Measurements from ENCODE around the gene RTN4.
"Not testable (repeated sequence)": the region's sequence is repeated elsewhere in the genome, so short reads cannot be mapped to it uniquely, and the experiment has no call there.

The RTN4 gene

GRCh38 chr2:55050100-55050994 lies at the start of gene RTN4:
RTN4 (minus strand) TSS chr2:55050451; CDS start chr2:55050300, 151 bp downstream.
- peak; percentile 100 for DNase-seq

GRCh38 chr2:55099493-55099877 lies 49.2 kb upstream of the RTN4 start:
- DNase-seq: peak; percentile 22

- peak; percentile 55 for DNase-seq
Measured at GRCh38 chr2:55097461-55098410, 47.5 kb upstream of the RTN4 start.

- DNase-seq: no peak
Measured at GRCh38 chr2:55097082-55097460, 46.8 kb upstream of the RTN4 start.

- no peak for DNase-seq
Measured at GRCh38 chr2:55096586-55096985, 46.3 kb upstream of the RTN4 start.

- peak; percentile 59 for DNase-seq
Measured at GRCh38 chr2:55093381-55093780, 43.1 kb upstream of the RTN4 start.

GRCh38 chr2:55092439-55092838 lies 42.2 kb upstream of the RTN4 start:
- DNase-seq: no peak

- not testable (repeated sequence) for DNase-seq
Measured at GRCh38 chr2:55091681-55092080, 41.4 kb upstream of the RTN4 start.

GRCh38 chr2:55090702-55091101 lies 40.5 kb upstream of the RTN4 start:
- peak; percentile 67 for DNase-seq

- DNase-seq: no peak
Measured at GRCh38 chr2:55089726-55090125, 39.5 kb upstream of the RTN4 start.

- DNase-seq: no peak
Measured at GRCh38 chr2:55088400-55088799, 38.1 kb upstream of the RTN4 start.

- DNase-seq: peak; percentile 61
Measured at GRCh38 chr2:55087936-55088335, 37.7 kb upstream of the RTN4 start.

- no peak for DNase-seq
Measured at GRCh38 chr2:55087501-55087900, 37.2 kb upstream of the RTN4 start.

- no peak for DNase-seq
Measured at GRCh38 chr2:55085113-55086040, 35.1 kb upstream of the RTN4 start.

- DNase-seq: no peak
Measured at GRCh38 chr2:55084641-55085040, 34.4 kb upstream of the RTN4 start.

- no peak for DNase-seq
Measured at GRCh38 chr2:55080204-55080738, 30.0 kb upstream of the RTN4 start.

GRCh38 chr2:55078956-55079355 lies 28.7 kb upstream of the RTN4 start:
- DNase-seq: no peak

GRCh38 chr2:55076721-55077120 lies 26.5 kb upstream of the RTN4 start:
- no peak for DNase-seq

GRCh38 chr2:55076019-55076418 lies 25.8 kb upstream of the RTN4 start:
- not testable (repeated sequence) for DNase-seq

GRCh38 chr2:55073000-55073983 lies 23.0 kb upstream of the RTN4 start:
- DNase-seq: no peak

All from islet precursor cell (in vitro differentiated cells).